ENCODE results near the gene ANXA1.

Gene ANXA1

GRCh38 chr9:73116031-73116430 is 35.6 kb upstream of the ANXA1 start:
- no peak for TF ChIP-seq CTCF (conservative IDR thresholded peaks at IDR 0.05; ENCODE audit: low read length)
- peak; percentile 47 for DNase-seq (ENCODE audit: low read depth)
- H3K4me3 ChIP-seq (ENCODE audit: low read length) = no peak overlapping the region

GRCh38 chr9:73116880-73117279 is 34.8 kb upstream of the ANXA1 start:
- no peak for TF ChIP-seq CTCF (conservative IDR thresholded peaks at IDR 0.05; ENCODE audit: low read length)
- no peak overlapping the region for H3K4me3 ChIP-seq (ENCODE audit: low read length)
- no peak for DNase-seq (ENCODE audit: low read depth)

DNA sequence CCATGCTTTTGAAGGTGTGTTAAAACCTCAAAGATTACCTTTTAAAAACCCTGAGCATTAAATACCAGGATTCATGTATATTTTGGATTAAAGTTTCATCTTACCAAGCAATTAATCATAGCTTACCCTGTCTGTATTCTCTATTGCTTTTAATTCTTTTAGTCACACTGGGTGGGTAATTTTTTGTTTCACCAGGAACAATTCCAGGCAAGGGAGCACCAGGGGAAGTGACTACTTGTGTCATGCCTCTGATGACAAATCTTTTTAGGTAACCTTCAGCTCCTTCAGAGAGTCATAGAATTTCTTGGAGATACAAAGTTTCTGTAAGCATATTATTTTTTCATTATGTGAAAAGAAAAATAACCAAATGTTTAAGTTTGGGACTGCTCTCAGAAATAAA is 33.4 kb upstream of the ANXA1 start:
- no peak overlapping the region for H3K4me3 ChIP-seq (ENCODE audit: low read length)
- DNase-seq (ENCODE audit: low read depth) = no peak
- no peak for TF ChIP-seq CTCF (conservative IDR thresholded peaks at IDR 0.05; ENCODE audit: low read length)

GRCh38 chr9:73118898-73119554 is 32.6 kb upstream of the ANXA1 start:
- peak; percentile 66 for DNase-seq (ENCODE audit: low read depth)
- TF ChIP-seq CTCF (conservative IDR thresholded peaks at IDR 0.05; ENCODE audit: low read length) = no peak
- no peak overlapping the region for H3K4me3 ChIP-seq (ENCODE audit: low read length)

DNA sequence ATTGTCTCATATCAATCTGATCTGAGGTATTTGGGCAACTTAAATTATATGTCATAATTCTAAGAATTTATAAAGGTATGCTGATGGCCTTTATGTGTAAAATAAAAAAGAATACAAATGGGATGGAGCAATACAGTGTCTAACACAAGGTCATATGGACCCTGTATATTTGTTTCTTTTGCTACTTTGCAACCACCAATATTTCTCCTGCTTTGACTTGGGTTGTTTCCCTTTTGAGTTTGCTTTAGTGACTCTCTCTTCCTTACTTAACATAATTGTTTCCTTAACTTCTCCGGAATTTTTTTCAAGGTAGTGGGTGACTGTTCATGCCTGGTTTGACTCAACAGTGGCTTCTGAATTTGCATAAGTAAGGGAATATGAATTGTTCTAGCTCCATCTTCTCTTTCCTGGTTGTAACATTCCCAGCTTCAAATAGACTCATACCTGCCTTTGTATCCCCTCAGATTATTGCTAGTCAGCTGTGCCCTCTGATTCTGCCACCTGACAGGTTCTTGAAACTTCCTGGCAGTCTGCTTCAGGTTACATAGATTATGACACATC is 30.2 kb upstream of the ANXA1 start:
- TF ChIP-seq CTCF (conservative IDR thresholded peaks at IDR 0.05; ENCODE audit: low read length) = no peak
- H3K4me3 ChIP-seq (ENCODE audit: low read length) = no peak overlapping the region
- no peak for DNase-seq (ENCODE audit: low read depth)

DNA sequence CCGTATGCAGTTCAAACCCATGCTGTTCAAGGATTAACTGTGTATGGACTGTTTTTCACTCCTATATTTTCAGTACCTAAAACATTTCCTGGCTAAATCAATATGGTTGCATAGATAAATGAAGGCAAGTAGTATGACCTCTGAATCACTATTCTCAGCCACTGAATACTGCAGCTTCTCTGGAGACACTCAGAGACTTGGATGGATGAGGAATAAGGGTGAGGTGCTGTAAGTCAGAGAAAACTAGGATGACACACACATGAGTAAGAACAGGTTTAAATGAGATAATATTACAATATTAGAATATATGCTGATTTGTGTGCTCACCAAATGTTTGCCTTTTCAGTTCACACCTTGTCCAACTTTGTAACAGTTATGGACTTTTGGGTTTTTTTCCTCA is 26.0 kb upstream of the ANXA1 start:
- TF ChIP-seq CTCF (conservative IDR thresholded peaks at IDR 0.05; ENCODE audit: low read length) = no peak
- no peak for DNase-seq (ENCODE audit: low read depth)
- H3K4me3 ChIP-seq (ENCODE audit: low read length) = no peak overlapping the region

- no peak for DNase-seq (ENCODE audit: low read depth)
- no peak for TF ChIP-seq CTCF (conservative IDR thresholded peaks at IDR 0.05; ENCODE audit: low read length)
- no peak overlapping the region for H3K4me3 ChIP-seq (ENCODE audit: low read length)
These were observed 21.6 kb upstream of the ANXA1 start for GRCh38 chr9:73129941-73130685.
